ENCODE data around the gene OTUB2. TPM values are rescaled to one million over a fixed set of nuclear protein-coding genes. Genes with fewer than 3 reads are reported as not detected.
A peak's percentile ranks its signal among the peaks of the same experiment; 100 is the strongest.

OTUB2 gene
- total RNA-seq, 4 donors from 2014 or later, result 2.1 to 10.3 (median 7.4) TPM

DNA sequence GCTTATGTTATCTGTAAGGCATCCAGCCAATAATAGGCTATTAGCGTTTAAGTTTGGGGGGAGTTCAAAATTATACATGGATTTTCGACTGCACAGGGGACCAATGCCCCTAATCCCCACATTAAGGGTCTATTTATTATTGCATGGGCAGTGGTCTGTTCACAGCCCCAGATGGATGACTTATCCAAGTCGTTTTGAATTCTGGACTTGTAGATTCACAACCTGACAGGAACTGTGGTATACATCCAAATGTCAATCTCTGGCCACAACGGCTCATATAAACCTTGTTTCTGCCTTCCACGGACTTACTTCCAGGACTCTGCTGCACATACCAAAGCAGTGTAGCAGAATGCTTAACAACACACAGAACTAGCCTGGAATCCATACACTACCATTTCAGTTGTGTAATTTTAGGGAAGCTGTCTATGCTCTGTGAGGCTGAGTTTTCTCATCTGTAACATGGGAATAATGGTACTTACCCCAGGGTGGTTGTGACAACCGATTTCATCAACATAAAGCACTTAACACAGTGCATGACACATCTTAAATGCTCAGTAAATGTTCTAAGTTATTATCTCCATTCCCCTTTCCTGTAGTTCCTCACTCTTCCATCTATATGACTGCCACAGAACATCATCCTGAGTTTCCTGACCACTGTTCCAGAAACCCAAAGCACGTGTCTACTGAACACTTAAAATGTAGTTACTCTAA lies 51.1 kb downstream of the OTUB2 start:
- Histone ChIP-seq H3K36me3 (peaks cover 0 to 44% (median 3%) of the 10 kb centered on the region in 3 donors), H3K27me3 (no peaks in the 10 kb centered on the region), H3K9me3 (peaks cover 0 to 8% (median 6%) of the 10 kb centered on the region in 3 donors), H3K4me3 (peak overlapping the region in 2 of 4 donors; percentile 46 to 69), H3K4me1 (peaks cover 17 to 60% (median 42%) of the 10 kb centered on the region in 3 donors), H3K27ac (no peak overlapping the region)
- intact Hi-C loops (cut with DNase I), result no loop called here
- 51 to 60% methylated on average over 7 of the region's 7 CpGs for WGBS, 2 donors
- no peak for DNase-seq
- TF ChIP-seq POLR2A (IDR thresholded peaks at IDR 0.05), result no peak
- TF ChIP-seq, protein P1, sequence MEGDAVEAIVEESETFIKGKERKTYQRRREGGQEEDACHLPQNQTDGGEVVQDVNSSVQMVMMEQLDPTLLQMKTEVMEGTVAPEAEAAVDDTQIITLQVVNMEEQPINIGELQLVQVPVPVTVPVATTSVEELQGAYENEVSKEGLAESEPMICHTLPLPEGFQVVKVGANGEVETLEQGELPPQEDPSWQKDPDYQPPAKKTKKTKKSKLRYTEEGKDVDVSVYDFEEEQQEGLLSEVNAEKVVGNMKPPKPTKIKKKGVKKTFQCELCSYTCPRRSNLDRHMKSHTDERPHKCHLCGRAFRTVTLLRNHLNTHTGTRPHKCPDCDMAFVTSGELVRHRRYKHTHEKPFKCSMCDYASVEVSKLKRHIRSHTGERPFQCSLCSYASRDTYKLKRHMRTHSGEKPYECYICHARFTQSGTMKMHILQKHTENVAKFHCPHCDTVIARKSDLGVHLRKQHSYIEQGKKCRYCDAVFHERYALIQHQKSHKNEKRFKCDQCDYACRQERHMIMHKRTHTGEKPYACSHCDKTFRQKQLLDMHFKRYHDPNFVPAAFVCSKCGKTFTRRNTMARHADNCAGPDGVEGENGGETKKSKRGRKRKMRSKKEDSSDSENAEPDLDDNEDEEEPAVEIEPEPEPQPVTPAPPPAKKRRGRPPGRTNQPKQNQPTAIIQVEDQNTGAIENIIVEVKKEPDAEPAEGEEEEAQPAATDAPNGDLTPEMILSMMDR (IDR thresholded peaks at IDR 0.05), result no peak

DNA sequence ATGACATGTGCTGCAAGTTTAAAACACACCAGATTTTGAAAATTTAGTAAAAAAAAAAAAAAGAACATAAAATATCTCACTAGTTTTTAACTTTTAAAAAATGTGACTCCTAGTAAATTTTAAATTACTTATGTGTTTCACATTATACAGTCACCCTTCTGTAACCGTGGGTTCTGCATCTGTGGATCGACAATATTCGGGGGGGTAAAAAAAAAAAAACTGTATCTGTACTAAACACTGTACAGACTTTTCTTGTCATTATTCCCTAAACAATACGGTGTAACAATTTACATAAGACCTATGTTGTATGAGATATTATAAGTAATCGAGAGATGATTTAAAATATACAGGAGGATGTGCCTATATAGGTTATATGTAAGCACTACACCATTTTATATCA lies 51.7 kb downstream of the OTUB2 start:
- no peak for DNase-seq
- TF ChIP-seq, protein P1 (IDR thresholded peaks at IDR 0.05), result no peak
- no peak for TF ChIP-seq POLR2A (IDR thresholded peaks at IDR 0.05)
- Histone ChIP-seq H3K4me1 (peaks cover 17 to 63% (median 42%) of the 10 kb centered on the region in 3 donors), H3K4me3 (peak overlapping the region in 2 of 4 donors; percentile 69 to 99), H3K9me3 (peaks cover 0 to 8% (median 6%) of the 10 kb centered on the region in 3 donors), H3K36me3 (peaks cover 0 to 44% (median 3%) of the 10 kb centered on the region in 3 donors), H3K27ac (peak overlapping the region in 1 of 4 donors; percentile 96), H3K27me3 (no peaks in the 10 kb centered on the region)
- WGBS, 2 donors, result 71 to 78% methylated on average over 5 of the region's 5 CpGs
- intact Hi-C loops (cut with DNase I), result no loop called here

DNA sequence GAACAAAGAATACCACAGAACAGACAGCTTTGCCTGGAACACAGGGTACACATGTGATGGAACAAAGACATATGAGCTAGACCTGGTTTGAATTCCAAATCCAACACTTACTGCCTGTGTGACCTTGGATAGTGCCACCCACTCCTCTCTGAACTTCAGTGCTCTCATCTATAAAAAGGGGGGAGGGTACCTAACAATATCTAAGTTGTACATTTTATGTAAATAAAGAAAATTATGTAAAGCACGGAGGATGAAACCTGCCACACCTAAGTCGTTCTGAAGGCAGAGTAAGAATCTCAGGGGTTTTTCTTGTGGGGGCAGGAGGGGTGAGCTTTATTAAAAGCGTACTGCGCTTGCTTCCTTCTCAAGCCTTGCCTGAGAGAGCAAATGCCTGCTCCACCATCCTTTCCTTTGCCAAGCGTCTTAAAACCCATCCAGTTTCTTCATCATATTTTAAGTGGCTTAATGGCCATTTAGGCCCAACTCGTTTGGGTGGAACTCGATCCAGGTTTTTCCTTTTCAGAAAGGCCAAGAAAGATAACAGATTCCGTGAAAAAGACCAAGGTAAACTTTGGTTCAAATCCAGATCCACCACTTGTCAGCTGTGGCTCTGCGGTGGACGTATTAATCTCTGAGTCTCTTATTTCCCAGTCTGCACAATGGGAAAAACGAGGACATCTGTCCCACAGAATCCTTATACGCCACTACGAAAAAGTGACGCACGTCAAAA lies 53.9 kb downstream of the OTUB2 start:
- H3K9me3 ChIP-seq, result peaks cover 0 to 4% (median 0%) of the 10 kb centered on the region in 3 donors
- H3K4me1 ChIP-seq, result peaks cover 17 to 59% (median 42%) of the 10 kb centered on the region in 3 donors
- intact Hi-C loops (cut with DNase I), result no loop called here
- peak overlapping the region; percentile 91 to 98 (median 94) for H3K27ac ChIP-seq
- H3K27me3 ChIP-seq, result no peaks in the 10 kb centered on the region
- TF ChIP-seq POLR2A (IDR thresholded peaks at IDR 0.05), result no peak
- TF ChIP-seq, protein P1 (IDR thresholded peaks at IDR 0.05), result no peak
- H3K4me3 ChIP-seq, result peak overlapping the region; percentile 69 to 99 (median 84)
- H3K36me3 ChIP-seq, result peaks cover 0 to 29% (median 3%) of the 10 kb centered on the region in 3 donors
- DNase-seq, result no peak
- WGBS, 2 donors, result 1 to 3% methylated on average over 14 to 15 of the region's 15 CpGs

DNA sequence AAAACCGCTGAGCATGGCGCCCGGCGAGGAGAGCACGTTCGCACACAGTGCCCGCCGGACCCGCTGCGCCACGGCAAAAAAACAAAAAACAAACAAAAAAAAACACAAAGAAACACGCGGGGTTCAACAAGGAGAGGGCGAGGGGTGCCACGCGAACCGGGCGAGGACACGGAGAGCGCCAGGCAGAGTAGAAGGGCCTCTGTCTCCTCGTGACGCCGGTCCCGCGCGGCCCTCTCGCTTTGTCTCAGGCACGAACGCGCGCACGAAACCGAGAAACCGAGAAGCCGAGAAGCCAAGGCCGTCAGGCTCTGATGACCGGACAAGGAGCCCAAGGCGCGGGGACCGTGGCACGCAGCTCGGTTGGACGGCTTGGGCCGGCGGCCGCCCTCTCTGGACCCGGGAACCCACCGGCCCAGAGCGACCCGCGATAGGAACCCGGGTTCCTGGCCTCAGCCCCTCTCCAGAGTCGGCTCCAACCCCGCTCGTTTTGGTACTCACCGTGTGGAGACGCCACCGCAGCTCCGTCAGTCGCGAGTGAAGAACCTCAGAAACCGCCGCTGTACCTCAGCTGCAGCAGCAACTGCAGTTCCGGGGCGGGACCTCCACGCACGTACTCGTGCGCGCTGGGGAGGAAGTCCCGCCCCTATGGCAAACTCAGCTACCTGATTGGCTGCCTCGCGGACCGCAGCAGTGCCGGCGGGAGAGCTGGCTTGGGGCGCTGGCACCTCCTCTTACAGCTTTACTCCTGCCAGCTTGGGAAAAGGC lies 54.7 kb downstream of the OTUB2 start, which contains the start of the genes DDX24 and IFI27L1:
Gene DDX24, minus strand, starts transcription at position 582 of the 765 bp plus-strand sequence. CDS start 1,460 bp downstream, outside the sequence.
Gene IFI27L1, plus strand, starts transcription at position 690 of the 765 bp plus-strand sequence. CDS start 15,628 bp downstream, outside the sequence.
- peak; percentile 70 for DNase-seq
- no peaks in the 10 kb centered on the region for H3K27me3 ChIP-seq
- 0% methylated on average over 30 to 34 of the region's 77 CpGs for WGBS, 2 donors
- H3K36me3 ChIP-seq, result peaks cover 0 to 28% (median 3%) of the 10 kb centered on the region in 3 donors
- H3K4me3 ChIP-seq, result peak within 1 kb of the TSS; percentile 69 to 99 (median 84)
- H3K9me3 ChIP-seq, result no peaks in the 10 kb centered on the region
- TF ChIP-seq, protein P1 (IDR thresholded peaks at IDR 0.05), result peak in 1 of 6 experiments; percentile 15
- TF ChIP-seq POLR2A (IDR thresholded peaks at IDR 0.05), result peak in 3 of 4 donors; percentile 91 to 99 (median 97)
- intact Hi-C loops (cut with DNase I), result no loop called here
- H3K4me1 ChIP-seq, result peaks cover 17 to 56% (median 42%) of the 10 kb centered on the region in 3 donors
- H3K27ac ChIP-seq, result peak within 1 kb of the TSS; percentile 91 to 98 (median 94)

All from esophagus squamous epithelium (tissue), 5 donors.